Endothelial cell (in vitro differentiated cells): ENCODE data around the gene DMXL2. TPM values are rescaled to one million over a fixed set of nuclear protein-coding genes. Genes with fewer than 3 reads are reported as not detected.

Experiments
- DNase-seq: peaks from one replicate; pipeline ENCODE4 v3.0.0; 2021; ENCODE audit warnings: low spot score
- H3K27ac Mint-ChIP-seq: one replicate; pipeline ENCODE4 v1.8.0; 2021; ENCODE audit warnings: mixed read lengths, inconsistent platforms; ENCODE audit not compliant: unreplicated experiment
- H3K27me3 Mint-ChIP-seq: one replicate; pipeline ENCODE4 v1.8.0; 2021; ENCODE audit warnings: mild to moderate bottlenecking, moderate library complexity, mixed read lengths, inconsistent platforms; ENCODE audit not compliant: unreplicated experiment
- H3K36me3 Mint-ChIP-seq: one replicate; pipeline ENCODE4 v1.8.0; 2021; ENCODE audit warnings: mild to moderate bottlenecking, low read depth, mixed read lengths, inconsistent platforms; ENCODE audit not compliant: unreplicated experiment
- H3K4me1 Mint-ChIP-seq: one replicate; pipeline ENCODE4 v1.8.0; 2021; ENCODE audit warnings: mild to moderate bottlenecking, mixed read lengths, inconsistent platforms; ENCODE audit not compliant: unreplicated experiment
- H3K4me3 Mint-ChIP-seq: one replicate; pipeline ENCODE4 v1.8.0; 2021; ENCODE audit warnings: mild to moderate bottlenecking, mixed read lengths, inconsistent platforms; ENCODE audit not compliant: unreplicated experiment
- H3K9me3 Mint-ChIP-seq: one replicate; pipeline ENCODE4 v1.8.0; 2021; ENCODE audit warnings: mixed read lengths, inconsistent platforms; ENCODE audit not compliant: unreplicated experiment
- CTCF ChIP-seq: fragments of 200-600 bp; sonication (generic); IDR thresholded peaks from one replicate; pipeline ENCODE4 v1.5.0; 2021; ENCODE audit warnings: antibody characterized with exemption; ENCODE audit not compliant: unreplicated experiment
- total RNA-seq: library from RNA; stranded (reverse); fragmentation: NEBNext Ultra II Directional; extraction: Animal tissue kit (Norgen Biotek cat#: 25700); gene quantifications from one replicate; pipeline ENCODE4 v1.2.1, GENCODE V29; 2021; ENCODE audit not compliant: unreplicated experiment

Gene DMXL2
- total RNA-seq, 1 donor from 2014 or later, result 33.1 TPM

- Mint-ChIP-seq H3K4me1 (peaks cover 3% of the 10 kb centered on the region), H3K9me3 (no peaks in the 10 kb centered on the region), H3K27ac (no peak overlapping the region), H3K36me3 (peaks cover 36% of the 10 kb centered on the region), H3K4me3 (no peak overlapping the region), H3K27me3 (peaks cover 2% of the 10 kb centered on the region)
- no peak for TF ChIP-seq CTCF
- DNase-seq, result no peak
These were observed 139.1 kb downstream of the DMXL2 start for GRCh38 chr15:51483520-51483919.

GRCh38 chr15:51475736-51476135 is 146.8 kb downstream of the DMXL2 start:
- Mint-ChIP-seq H3K4me3 (no peak overlapping the region), H3K36me3 (peaks cover 3% of the 10 kb centered on the region), H3K9me3 (no peaks in the 10 kb centered on the region), H3K27me3 (no peaks in the 10 kb centered on the region), H3K4me1 (no peaks in the 10 kb centered on the region), H3K27ac (no peak overlapping the region)
- no peak for TF ChIP-seq CTCF
- DNase-seq, result no peak

GRCh38 chr15:51470512-51470911 is 152.1 kb downstream of the DMXL2 start:
- no peak overlapping the region for H3K27ac Mint-ChIP-seq
- H3K36me3 Mint-ChIP-seq, result no peaks in the 10 kb centered on the region
- no peaks in the 10 kb centered on the region for H3K27me3 Mint-ChIP-seq
- H3K4me3 Mint-ChIP-seq, result no peak overlapping the region
- H3K9me3 Mint-ChIP-seq, result no peaks in the 10 kb centered on the region
- no peaks in the 10 kb centered on the region for H3K4me1 Mint-ChIP-seq
- no peak for DNase-seq
- no peak for TF ChIP-seq CTCF

- TF ChIP-seq CTCF, result no peak
- DNase-seq, result no peak
- Mint-ChIP-seq H3K36me3 (peaks cover 11% of the 10 kb centered on the region), H3K4me3 (no peak overlapping the region), H3K27me3 (no peaks in the 10 kb centered on the region), H3K4me1 (no peaks in the 10 kb centered on the region), H3K9me3 (no peaks in the 10 kb centered on the region), H3K27ac (no peak overlapping the region)
These were observed 161.8 kb downstream of the DMXL2 start for GRCh38 chr15:51460796-51461195.

- peaks cover 20% of the 10 kb centered on the region for H3K36me3 Mint-ChIP-seq
- H3K9me3 Mint-ChIP-seq, result no peaks in the 10 kb centered on the region
- no peaks in the 10 kb centered on the region for H3K27me3 Mint-ChIP-seq
- H3K4me3 Mint-ChIP-seq, result no peak overlapping the region
- no peak overlapping the region for H3K27ac Mint-ChIP-seq
- peaks cover 5% of the 10 kb centered on the region for H3K4me1 Mint-ChIP-seq
- TF ChIP-seq CTCF, result no peak
- no peak for DNase-seq
These were observed 172.6 kb downstream of the DMXL2 start for GRCh38 chr15:51450001-51450400.
